Ascending aorta (tissue), 2 donors: ENCODE results near the gene VASN. TPM values are rescaled to one million over a fixed set of nuclear protein-coding genes. Genes with fewer than 3 reads are reported as not detected.

ENCODE experiments used
- DNase-seq, 2 donors: peaks; one replicate each; pipeline ENCODE4 v3.0.0-alpha.2; 2019; ENCODE audit warnings: low spot score in 2 of 2
- H3K27ac ChIP-seq, 2 donors: fragments of 200-600 bp; sonication (generic); one replicate each; pipeline ENCODE4 v1.5.1; 2016 to 2017; ENCODE audit warnings: mild to moderate bottlenecking in 1 of 2
- H3K27me3 ChIP-seq: fragments of 200-600 bp; sonication (generic); one replicate; pipeline ENCODE4 v1.5.1; 2017
- H3K36me3 ChIP-seq, 2 donors: fragments of 200-600 bp; sonication (generic); one replicate each; pipeline ENCODE4 v1.5.1; 2016
- H3K4me1 ChIP-seq, 2 donors: fragments of 200-600 bp; sonication (generic); one replicate each; pipeline ENCODE4 v1.5.1; 2016 to 2017; ENCODE audit warnings: mild to moderate bottlenecking in 1 of 2
- H3K4me3 ChIP-seq, 2 donors: fragments of 200-600 bp; sonication (generic); one replicate each; pipeline ENCODE4 v1.5.1; 2016 to 2017; ENCODE audit warnings: mild to moderate bottlenecking in 1 of 2
- H3K9me3 ChIP-seq, 2 donors: fragments of 200-600 bp; sonication (generic); one replicate each; pipeline ENCODE4 v1.5.1; 2016
- CTCF ChIP-seq, 3 experiments: fragments of 200-600 bp in 2 of 3; fragments of 450-650 bp in 1 of 3; sonication (generic) in 2 of 3; IDR thresholded peaks; one replicate each; pipeline ENCODE4 v1.5.1; 2016 to 2019; ENCODE audit warnings: antibody characterized with exemption in 3 of 3, mild to moderate bottlenecking in 1 of 3, moderate library complexity in 1 of 3
- intact Hi-C: fragments of 100-400 bp; cut with DNase I; formaldehyde crosslinking; loops from one replicate; pipeline ENCODE4 v1.15.1; 2023
- total RNA-seq: library from RNA; depleted of rRNA; stranded (reverse); fragments of >200 nt; gene quantifications from one replicate; pipeline ENCODE4 v1.1.0, GENCODE V29; 2016

VASN gene
- total RNA-seq, 1 donor from 2014 or later: 218 TPM

- DNase-seq: no peak
- Histone ChIP-seq H3K36me3 (peaks cover 21 to 40% of the 10 kb centered on the region in 2 donors), H3K27ac (no peak overlapping the region), H3K4me3 (no peak overlapping the region), H3K4me1 (no peaks in the 10 kb centered on the region), H3K27me3 (no peaks in the 10 kb centered on the region), H3K9me3 (no peaks in the 10 kb centered on the region)
- TF ChIP-seq CTCF (IDR thresholded peaks at IDR 0.05): no peak
- intact Hi-C loops: no loop called here
These were observed 11.1 kb upstream of the VASN start for GRCh38 chr16:4360538-4361021.

- Histone ChIP-seq H3K4me1 (no peaks in the 10 kb centered on the region), H3K27ac (no peak overlapping the region), H3K27me3 (no peaks in the 10 kb centered on the region), H3K36me3 (peaks cover 21 to 40% of the 10 kb centered on the region in 2 donors), H3K9me3 (no peaks in the 10 kb centered on the region), H3K4me3 (no peak overlapping the region)
- no peak for DNase-seq
- TF ChIP-seq CTCF (IDR thresholded peaks at IDR 0.05): no peak
- intact Hi-C loops: no loop called here
These were observed 10.4 kb upstream of the VASN start for GRCh38 chr16:4361033-4361943.

GRCh38 chr16:4361944-4362311, 9.7 kb upstream of the VASN start:
- Histone ChIP-seq H3K9me3 (no peaks in the 10 kb centered on the region), H3K4me1 (no peaks in the 10 kb centered on the region), H3K27ac (no peak overlapping the region), H3K36me3 (peaks cover 21 to 37% of the 10 kb centered on the region in 2 donors), H3K27me3 (no peaks in the 10 kb centered on the region), H3K4me3 (no peak overlapping the region)
- DNase-seq: no peak
- no peak for TF ChIP-seq CTCF (IDR thresholded peaks at IDR 0.05)
- intact Hi-C loops: no loop called here

- H3K4me1 ChIP-seq: peaks cover 0 to 6% of the 10 kb centered on the region in 2 donors
- intact Hi-C loops: no loop called here
- no peak overlapping the region for H3K27ac ChIP-seq
- H3K27me3 ChIP-seq: no peaks in the 10 kb centered on the region
- DNase-seq: no peak
- no peak overlapping the region for H3K4me3 ChIP-seq
- no peaks in the 10 kb centered on the region for H3K9me3 ChIP-seq
- no peak for TF ChIP-seq CTCF (IDR thresholded peaks at IDR 0.05)
- peaks cover 21 to 35% of the 10 kb centered on the region in 2 donors for H3K36me3 ChIP-seq
These were observed 9.0 kb upstream of the VASN start for GRCh38 chr16:4362476-4363135.

GRCh38 chr16:4364196-4365013, 7.2 kb upstream of the VASN start:
- Histone ChIP-seq H3K4me1 (peaks cover 3 to 24% of the 10 kb centered on the region in 2 donors), H3K36me3 (peaks cover 21 to 29% of the 10 kb centered on the region in 2 donors)

More at GRCh38 chr16:4364196-4365013, 7.2 kb upstream of the VASN start:
- H3K4me3 ChIP-seq: no peak overlapping the region
- H3K27ac ChIP-seq: no peak overlapping the region
- TF ChIP-seq CTCF (IDR thresholded peaks at IDR 0.05): no peak
- H3K27me3 ChIP-seq: no peaks in the 10 kb centered on the region
- H3K9me3 ChIP-seq: no peaks in the 10 kb centered on the region
- no peak for DNase-seq
- intact Hi-C loops: no loop called here
